CD4-positive, alpha-beta T cell treated with Interleukin-15 for 1 hour (primary cell): Measurements from ENCODE around the gene SLAMF9.

Experiments used
- DNase-seq: peaks from one replicate; pipeline ENCODE4 v3.0.0-alpha.2; 2020

SLAMF9 gene

GRCh38 chr1:159945483-159946241, 8.4 kb downstream of the SLAMF9 start, which contains the start of gene IGSF9:
IGSF9 (minus strand) TSS chr1:159945613; CDS start chr1:159943454, 2,159 bp downstream.
- peak; percentile 83 for DNase-seq

- DNase-seq: no peak
Measured at GRCh38 chr1:159944623-159945455, 9.2 kb downstream of the SLAMF9 start.

GRCh38 chr1:159943908-159944622, 10.0 kb downstream of the SLAMF9 start:
- DNase-seq: no peak

- DNase-seq: no peak
Measured at GRCh38 chr1:159943278-159943640, 10.8 kb downstream of the SLAMF9 start.

GRCh38 chr1:159942632-159943277, 11.3 kb downstream of the SLAMF9 start:
- no peak for DNase-seq

- no peak for DNase-seq
Measured at GRCh38 chr1:159941591-159942560, 12.2 kb downstream of the SLAMF9 start.

- DNase-seq: no peak
Measured at GRCh38 chr1:159941141-159941540, 12.9 kb downstream of the SLAMF9 start.

GRCh38 chr1:159940006-159940620, 13.9 kb downstream of the SLAMF9 start:
- no peak for DNase-seq

GRCh38 chr1:159939678-159940002, 14.4 kb downstream of the SLAMF9 start:
- DNase-seq: no peak

- DNase-seq: no peak
Measured at GRCh38 chr1:159938905-159939677, 14.9 kb downstream of the SLAMF9 start.

GRCh38 chr1:159938211-159938852, 15.7 kb downstream of the SLAMF9 start:
- no peak for DNase-seq

- peak; percentile 39 for DNase-seq
Measured at GRCh38 chr1:159937054-159937750, 16.8 kb downstream of the SLAMF9 start.

- DNase-seq: peak; percentile 73
Measured at GRCh38 chr1:159936273-159936904, 17.6 kb downstream of the SLAMF9 start.

GRCh38 chr1:159935719-159936272, 18.2 kb downstream of the SLAMF9 start:
- no peak for DNase-seq

GRCh38 chr1:159935305-159935704, 18.7 kb downstream of the SLAMF9 start:
- no peak for DNase-seq

- DNase-seq: no peak
Measured at GRCh38 chr1:159934136-159935039, 19.6 kb downstream of the SLAMF9 start.

- DNase-seq: no peak
Measured at GRCh38 chr1:159933347-159933746, 20.7 kb downstream of the SLAMF9 start.
